HG02759 (cell line): ENCODE data around the gene FAM222A.

ENCODE experiments used
- ATAC-seq: cut with Tn5 transposase; IDR thresholded peaks from one replicate; pipeline ENCODE4 v1.9.1; 2021; ENCODE audit warnings: mild to moderate bottlenecking, moderate library complexity; ENCODE audit not compliant: unreplicated experiment

FAM222A gene

GRCh38 chr12:109737126-109737525 is 23.5 kb downstream of the FAM222A start:
- no peak for ATAC-seq

DNA sequence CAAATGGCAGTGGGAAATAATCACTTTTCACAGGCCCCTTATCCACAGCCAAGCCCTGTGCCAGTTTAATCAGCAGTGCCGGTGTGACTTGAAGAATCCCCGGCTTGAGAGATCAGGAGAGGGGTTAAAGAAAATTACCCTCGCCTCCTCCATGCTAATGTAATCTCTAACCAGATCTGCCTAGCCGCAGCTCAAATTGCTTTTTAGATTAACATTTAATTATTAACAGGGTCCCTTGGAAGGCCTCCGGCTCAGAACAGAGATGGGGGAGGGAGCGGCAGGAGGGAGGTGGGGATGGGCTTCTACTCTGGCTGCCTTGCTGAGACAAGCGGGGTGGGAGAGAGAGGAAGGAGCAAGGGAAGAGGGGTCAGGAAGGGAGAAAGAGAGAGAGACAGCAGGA is 24.0 kb downstream of the FAM222A start:
- no peak for ATAC-seq

GRCh38 chr12:109738209-109738608 is 24.6 kb downstream of the FAM222A start:
- no peak for ATAC-seq

- no peak for ATAC-seq
Measured at GRCh38 chr12:109738878-109739665, 25.4 kb downstream of the FAM222A start.

DNA sequence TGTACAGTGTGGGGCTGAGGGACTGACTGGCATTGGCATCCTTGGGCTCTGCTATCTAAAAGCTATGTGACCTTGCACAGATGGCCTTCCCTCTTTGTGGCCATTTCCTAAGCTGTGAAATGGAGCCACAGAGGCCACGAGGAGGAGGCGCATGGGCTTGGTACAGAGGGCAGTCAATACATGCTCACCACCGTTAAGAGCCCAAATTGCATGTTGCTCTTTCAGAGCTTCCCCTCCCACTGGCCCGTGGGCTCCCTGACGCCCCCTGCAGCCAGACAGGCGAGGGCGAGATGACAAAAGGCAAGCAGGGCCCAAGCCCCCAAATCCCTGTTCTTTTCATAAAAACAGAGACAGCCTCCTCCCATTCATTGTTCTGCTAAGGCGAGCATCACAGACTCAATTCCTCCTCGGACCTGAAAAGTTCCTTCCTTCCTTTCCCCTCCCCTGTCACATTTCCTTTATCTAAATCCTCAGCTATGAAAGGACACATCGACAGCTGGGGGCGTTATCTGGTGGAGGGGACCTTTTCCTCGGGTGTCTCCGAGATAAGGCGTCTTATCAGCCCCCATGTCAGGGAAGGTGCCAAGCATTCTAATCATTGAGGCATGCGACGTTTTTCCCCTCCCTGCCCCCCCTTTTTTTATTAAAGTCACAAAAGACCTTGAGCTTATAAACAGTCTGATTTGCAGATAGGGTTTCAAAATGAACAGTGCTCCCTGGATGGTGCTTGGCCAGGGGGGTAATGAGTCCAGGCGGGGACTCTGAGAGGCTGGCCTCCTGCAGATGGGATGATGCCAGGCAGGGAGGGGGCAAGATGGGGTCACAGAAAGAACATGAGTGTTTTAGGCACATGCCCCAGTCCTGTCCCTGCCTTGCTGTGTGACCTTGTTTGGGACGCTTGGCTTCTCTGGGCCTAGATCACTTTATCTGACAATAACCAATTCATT is 26.4 kb downstream of the FAM222A start:
- no peak for ATAC-seq

GRCh38 chr12:109740694-109741245 is 27.1 kb downstream of the FAM222A start:
- ATAC-seq = no peak

DNA sequence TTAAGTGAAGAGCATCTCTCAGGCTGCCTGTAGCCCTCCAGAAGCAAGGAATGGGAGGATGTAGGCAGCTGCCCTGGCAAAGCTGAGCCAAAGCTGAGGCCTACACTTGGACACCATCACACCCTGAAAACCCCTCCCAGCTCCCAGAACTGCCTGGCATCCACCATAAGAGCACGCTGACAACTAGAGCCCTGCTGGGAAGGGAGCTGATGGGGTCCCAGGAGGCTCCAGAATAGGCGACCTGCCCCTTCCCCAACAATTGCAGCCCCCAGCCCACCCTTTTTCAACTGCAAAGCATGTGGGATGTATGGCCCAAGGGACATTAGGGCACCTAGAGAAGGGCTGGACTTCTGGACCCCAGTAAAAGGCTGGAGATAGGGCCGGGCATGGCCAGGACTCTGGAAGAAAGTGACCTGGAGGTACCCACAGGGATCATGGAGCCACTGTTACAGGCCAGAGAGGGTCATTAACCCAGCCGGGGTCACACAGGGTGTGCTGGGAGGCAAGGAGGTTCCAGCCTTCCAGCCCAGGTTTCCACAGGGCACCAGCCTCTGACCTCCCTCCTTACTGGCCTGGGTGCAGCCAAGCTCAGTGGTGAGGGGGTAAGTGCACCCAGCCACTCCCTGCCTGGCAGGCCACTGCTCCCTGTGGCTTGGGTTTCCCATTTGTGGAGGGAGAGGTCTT is 27.8 kb downstream of the FAM222A start:
- no peak for ATAC-seq

DNA sequence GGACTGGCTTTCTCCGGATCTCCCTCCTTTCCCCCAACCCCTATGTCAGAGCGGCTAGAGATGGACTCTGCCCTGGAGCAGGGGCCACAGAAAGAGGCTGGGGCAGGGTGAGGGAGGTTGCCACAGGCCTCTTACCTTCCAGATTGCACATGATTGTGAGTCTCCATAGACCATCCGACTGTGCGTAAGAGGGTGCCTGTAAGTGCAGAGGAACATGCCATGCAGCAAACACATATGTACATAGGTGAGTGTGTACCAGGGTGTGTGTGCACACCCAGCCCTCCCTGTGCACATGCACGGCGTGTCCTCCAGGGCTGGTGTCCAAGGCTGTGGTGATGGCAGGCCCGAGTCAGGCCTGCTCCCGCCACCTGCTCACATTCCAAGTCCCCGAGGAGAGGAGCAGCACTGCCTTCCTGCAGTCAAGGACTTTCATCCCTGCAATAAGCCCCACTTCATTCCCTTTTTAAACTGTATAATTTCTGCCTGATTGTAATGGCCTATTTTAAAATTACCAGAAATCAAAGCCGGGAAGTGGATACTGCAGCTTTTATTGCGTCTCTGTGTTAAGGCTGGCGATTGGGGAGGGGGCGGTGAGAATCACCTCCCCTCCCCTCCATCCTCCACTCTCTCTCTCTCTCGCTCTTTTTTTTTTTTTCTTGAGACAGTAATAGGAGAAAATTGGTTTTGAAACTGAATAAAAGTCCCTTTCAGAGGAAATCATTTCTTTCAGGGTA is 28.5 kb downstream of the FAM222A start:
- ATAC-seq = no peak

GRCh38 chr12:109743076-109743910 is 29.7 kb downstream of the FAM222A start:
- ATAC-seq = no peak

DNA sequence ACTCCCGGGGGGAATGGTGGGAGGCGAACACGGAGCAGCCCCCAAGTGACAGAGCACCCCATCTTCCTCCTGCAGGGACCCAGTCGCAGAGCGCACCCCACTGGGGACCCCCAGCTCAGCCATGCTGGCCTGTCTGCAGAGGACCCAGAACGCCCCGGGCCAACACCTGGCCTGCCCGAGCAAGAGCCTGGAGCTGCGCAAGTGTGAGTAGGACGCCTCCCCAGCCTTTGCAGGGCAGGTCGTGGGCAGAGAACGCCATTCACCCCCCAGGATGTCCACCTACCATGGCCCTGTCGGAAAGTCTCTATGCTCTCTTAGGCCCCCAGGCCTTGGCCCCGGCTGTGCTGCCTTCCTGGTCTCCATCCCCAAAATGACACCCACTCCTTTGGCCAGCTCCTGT is 30.4 kb downstream of the FAM222A start:
- no peak for ATAC-seq

GRCh38 chr12:109744986-109745942 is 31.6 kb downstream of the FAM222A start:
- ATAC-seq = no peak

GRCh38 chr12:109752117-109753053 is 38.8 kb downstream of the FAM222A start:
- no peak for ATAC-seq

DNA sequence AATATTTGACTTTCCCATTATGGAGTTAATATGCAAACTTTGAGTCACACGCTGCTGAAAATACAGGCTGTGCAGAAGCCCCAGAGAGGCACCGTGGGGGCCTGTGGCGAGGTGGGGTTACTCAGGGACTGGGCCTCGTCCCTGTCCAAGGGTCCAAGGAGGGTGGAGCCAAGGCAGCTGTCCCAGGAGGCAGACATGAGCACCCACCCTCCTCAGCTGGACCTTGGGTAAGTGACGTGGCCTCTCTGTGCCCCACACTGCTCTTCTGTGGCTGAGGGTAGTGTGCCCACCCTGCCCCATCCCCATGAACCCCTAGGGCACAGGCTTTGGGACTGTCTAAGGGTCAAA is 39.4 kb downstream of the FAM222A start:
- no peak for ATAC-seq

GRCh38 chr12:109753959-109754358 is 40.3 kb downstream of the FAM222A start:
- ATAC-seq = no peak

GRCh38 chr12:109756457-109756856 is 42.8 kb downstream of the FAM222A start:
- no peak for ATAC-seq

GRCh38 chr12:109757671-109758265 is 44.1 kb downstream of the FAM222A start:
- no peak for ATAC-seq
